SJCRH30 (cell line): ENCODE measurements around the gene ARTN. TPM values are rescaled to one million over a fixed set of nuclear protein-coding genes. Genes with fewer than 3 reads are reported as not detected.

Experiments used
- DNase-seq, 2 experiments: peaks; one replicate each; pipeline ENCODE4 v3.0.0-alpha.2; 2015 to 2020
- H3K27ac ChIP-seq: fragments of 250-450 bp; sonication (Bioruptor Pico); 2 replicates; pipeline ENCODE4 v1.5.1; 2020; ENCODE audit warnings: mild to moderate bottlenecking, moderate library complexity
- H3K27me3 ChIP-seq: fragments of 250-450 bp; sonication (Bioruptor Pico); 2 replicates; pipeline ENCODE4 v1.5.1; 2020; ENCODE audit warnings: mild to moderate bottlenecking, moderate library complexity
- H3K36me3 ChIP-seq: fragments of 250-450 bp; sonication (Bioruptor Pico); 2 replicates; pipeline ENCODE4 v1.5.1; 2020; ENCODE audit warnings: mild to moderate bottlenecking, moderate library complexity
- H3K4me1 ChIP-seq: fragments of 250-450 bp; sonication (Bioruptor Pico); 2 replicates; pipeline ENCODE4 v1.5.1; 2020; ENCODE audit warnings: mild to moderate bottlenecking, moderate library complexity
- H3K4me3 ChIP-seq: fragments of 250-450 bp; sonication (Bioruptor Pico); 2 replicates; pipeline ENCODE4 v1.5.1; 2020; ENCODE audit warnings: mild to moderate bottlenecking, moderate library complexity
- H3K9me3 ChIP-seq: fragments of 250-450 bp; sonication (Bioruptor Pico); replicated peaks from 2 replicates; pipeline ENCODE4 v1.5.1; 2020; ENCODE audit warnings: mild to moderate bottlenecking, moderate library complexity
- total RNA-seq: library from RNA; depleted of rRNA; stranded (reverse); fragments of >200 nt; shearing (Covaris generic); gene quantifications from 2 replicates; pipeline ENCODE4 v1.2.3, GENCODE V29; 2014

The ARTN gene
- total RNA-seq, 1 experiment from 2014 or later: 3.0 TPM

DNA sequence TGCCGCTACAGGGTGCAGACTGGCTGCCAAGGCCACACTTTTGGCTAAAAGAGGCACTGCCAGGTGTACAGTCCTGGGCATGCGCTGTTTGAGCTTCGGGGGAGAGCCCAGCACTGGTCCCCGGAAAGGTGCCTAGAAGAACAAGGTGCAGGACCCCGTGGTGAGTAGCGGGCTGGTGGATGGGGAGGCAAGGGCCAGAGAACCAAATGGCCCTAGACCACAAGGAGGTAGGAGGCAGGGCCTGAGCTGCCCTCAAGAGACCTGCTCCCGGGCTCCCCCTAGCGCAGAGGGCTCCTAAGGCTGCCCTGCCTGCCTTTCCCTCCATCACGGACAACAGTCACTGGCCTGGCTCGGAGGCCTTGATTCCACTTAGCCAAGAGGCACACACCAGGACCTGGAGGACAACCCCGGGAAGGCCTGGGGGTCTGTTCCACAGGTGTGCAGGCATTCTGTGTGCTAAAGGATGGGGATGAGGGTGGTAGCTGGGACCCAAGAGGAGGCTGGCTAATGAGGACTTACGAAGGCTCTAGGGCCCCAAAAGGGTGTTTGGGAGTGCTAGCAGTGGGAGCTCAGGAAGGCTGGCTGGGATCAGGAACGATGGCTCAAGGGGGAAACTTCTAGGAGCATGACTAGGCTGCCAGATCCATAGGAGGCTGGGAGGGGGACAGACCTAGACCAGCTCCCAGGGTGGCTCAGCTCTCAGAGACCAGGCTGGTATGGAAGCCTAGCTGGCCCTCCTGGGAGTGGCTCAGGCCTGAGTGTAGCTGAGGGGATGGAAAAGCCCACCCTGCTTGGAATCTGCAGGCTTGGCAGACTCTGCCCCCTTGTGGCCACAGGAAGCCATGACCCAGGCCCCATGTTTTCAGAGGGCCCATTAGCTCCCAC, 742 bp downstream of the ARTN start:
- Histone ChIP-seq H3K36me3 (no peaks in the 10 kb centered on the region), H3K4me3 (peak overlapping the region; percentile 59), H3K27me3 (no peaks in the 10 kb centered on the region), H3K27ac (no peak overlapping the region), H3K4me1 (peaks cover 21% of the 10 kb centered on the region), H3K9me3 (no peaks in the 10 kb centered on the region)
- DNase-seq: peak; percentile 88 to 95

DNA sequence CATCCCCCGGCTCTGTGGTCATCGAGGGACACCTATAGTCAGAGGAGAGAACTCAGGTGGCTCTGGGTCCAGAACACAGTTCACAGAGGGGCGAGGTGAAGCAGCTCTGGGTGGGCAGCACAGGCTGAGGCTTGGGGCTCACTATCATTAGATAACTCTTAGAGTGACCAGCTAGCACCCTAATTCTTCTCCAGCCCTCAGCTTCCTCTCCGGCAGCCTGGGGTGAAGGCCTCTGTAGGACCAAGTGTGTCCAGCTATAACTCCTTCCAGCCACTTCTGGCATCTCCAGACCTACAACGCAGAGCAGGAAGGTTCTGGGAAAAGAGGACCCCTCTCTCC, 1.4 kb downstream of the ARTN start:
- no peak overlapping the region for H3K4me3 ChIP-seq
- H3K27ac ChIP-seq: no peak overlapping the region
- H3K27me3 ChIP-seq: no peaks in the 10 kb centered on the region

DNA sequence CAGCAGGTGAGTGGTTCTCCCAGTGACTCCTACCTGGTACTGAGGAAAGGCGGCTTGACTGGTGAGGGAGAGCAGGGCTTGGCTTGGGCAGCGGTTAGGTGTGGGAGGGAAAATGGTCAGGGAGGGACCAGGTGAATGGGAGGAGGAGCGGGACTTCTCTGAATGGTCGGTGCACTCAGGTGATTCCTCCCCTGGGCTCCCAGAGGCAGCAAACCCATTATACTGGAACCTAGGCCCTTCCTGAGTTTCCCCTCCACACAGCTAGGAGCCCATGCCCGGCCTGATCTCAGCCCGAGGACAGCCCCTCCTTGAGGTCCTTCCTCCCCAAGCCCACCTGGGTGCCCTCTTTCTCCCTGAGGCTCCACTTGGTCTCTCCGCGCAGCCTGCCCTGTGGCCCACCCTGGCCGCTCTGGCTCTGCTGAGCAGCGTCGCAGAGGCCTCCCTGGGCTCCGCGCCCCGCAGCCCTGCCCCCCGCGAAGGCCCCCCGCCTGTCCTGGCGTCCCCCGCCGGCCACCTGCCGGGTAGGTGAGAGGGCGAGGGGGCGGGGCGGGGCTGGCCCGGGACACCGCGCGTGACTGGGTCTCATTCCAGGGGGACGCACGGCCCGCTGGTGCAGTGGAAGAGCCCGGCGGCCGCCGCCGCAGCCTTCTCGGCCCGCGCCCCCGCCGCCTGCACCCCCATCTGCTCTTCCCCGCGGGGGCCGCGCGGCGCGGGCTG, 2.3 kb downstream of the ARTN start:
- no peaks in the 10 kb centered on the region for H3K36me3 ChIP-seq
- no peak for DNase-seq
- H3K9me3 ChIP-seq: no peaks in the 10 kb centered on the region
- no peak overlapping the region for H3K4me3 ChIP-seq
- H3K4me1 ChIP-seq: peaks cover 14% of the 10 kb centered on the region
- no peak overlapping the region for H3K27ac ChIP-seq
- no peaks in the 10 kb centered on the region for H3K27me3 ChIP-seq

More for the DNA sequence above, 1.4 kb downstream of the ARTN start:
- Histone ChIP-seq H3K36me3 (no peaks in the 10 kb centered on the region), H3K4me1 (peaks cover 21% of the 10 kb centered on the region), H3K9me3 (no peaks in the 10 kb centered on the region)
- no peak for DNase-seq

DNA sequence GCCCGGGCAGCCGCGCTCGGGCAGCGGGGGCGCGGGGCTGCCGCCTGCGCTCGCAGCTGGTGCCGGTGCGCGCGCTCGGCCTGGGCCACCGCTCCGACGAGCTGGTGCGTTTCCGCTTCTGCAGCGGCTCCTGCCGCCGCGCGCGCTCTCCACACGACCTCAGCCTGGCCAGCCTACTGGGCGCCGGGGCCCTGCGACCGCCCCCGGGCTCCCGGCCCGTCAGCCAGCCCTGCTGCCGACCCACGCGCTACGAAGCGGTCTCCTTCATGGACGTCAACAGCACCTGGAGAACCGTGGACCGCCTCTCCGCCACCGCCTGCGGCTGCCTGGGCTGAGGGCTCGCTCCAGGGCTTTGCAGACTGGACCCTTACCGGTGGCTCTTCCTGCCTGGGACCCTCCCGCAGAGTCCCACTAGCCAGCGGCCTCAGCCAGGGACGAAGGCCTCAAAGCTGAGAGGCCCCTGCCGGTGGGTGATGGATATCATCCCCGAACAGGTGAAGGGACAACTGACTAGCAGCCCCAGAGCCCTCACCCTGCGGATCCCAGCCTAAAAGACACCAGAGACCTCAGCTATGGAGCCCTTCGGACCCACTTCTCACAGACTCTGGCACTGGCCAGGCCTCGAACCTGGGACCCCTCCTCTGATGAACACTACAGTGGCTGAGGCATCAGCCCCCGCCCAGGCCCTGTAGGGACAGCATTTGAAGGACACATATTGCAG, 3.0 kb downstream of the ARTN start:
- DNase-seq: no peak
- H3K4me3 ChIP-seq: no peak overlapping the region
- H3K27ac ChIP-seq: no peak overlapping the region
- no peaks in the 10 kb centered on the region for H3K27me3 ChIP-seq
- H3K4me1 ChIP-seq: peaks cover 13% of the 10 kb centered on the region
- no peaks in the 10 kb centered on the region for H3K36me3 ChIP-seq
- H3K9me3 ChIP-seq: no peaks in the 10 kb centered on the region

DNA sequence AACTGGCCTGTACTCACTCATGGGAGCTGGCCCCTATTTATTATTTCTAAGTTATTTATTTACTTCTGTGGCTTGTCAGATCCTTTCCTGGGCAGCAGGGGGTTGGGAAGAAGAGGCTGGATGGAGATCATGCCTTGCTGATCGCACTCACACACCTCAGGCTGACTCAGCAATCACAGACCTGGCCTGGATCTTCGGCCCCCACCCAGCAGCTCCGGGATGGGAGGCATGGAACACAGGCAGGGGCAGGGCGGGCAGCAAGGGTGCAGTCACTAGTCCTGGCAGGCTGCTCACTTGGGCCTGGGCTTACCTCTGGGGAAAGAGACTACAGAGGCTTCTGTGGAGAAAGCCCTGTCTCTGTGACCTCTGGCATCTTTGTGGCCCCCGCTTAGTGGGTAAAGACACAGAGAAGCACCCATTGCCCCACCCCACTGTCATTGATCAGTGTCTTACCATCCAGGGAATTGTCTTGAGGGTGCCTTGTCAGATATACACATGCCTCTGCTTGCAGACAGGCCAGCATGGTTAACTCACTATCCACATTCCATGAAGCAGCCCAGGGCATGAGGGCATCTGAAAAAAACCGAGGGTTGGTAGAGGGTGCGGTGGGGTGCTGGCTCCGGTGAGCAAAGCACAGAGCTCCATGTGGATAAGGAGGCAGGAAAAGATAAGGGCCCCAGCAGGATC, 3.7 kb downstream of the ARTN start:
- Histone ChIP-seq H3K27ac (no peak overlapping the region), H3K9me3 (no peaks in the 10 kb centered on the region), H3K27me3 (no peaks in the 10 kb centered on the region), H3K36me3 (no peaks in the 10 kb centered on the region), H3K4me3 (no peak overlapping the region), H3K4me1 (peaks cover 13% of the 10 kb centered on the region)
- no peak for DNase-seq

DNA sequence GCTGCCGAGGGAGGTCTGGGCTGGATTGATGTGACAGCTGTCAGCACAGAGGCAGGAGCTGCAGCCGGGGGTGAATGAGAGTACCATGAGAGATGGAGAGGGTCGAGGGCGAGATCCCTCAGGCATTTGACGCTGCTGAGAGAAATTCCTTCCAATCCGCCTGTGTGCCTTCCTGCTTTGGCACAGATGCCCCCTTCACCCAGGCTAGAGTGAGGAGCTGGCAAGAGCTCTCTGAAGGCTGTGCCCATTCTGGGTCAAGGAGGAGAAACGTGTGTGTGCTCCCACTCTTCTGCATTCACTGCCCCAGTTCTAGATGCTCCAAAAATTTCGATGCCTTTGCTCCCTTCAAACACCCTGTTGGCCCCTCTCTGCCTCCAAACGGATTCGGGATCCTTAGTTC, 4.8 kb downstream of the ARTN start:
- peaks cover 10% of the 10 kb centered on the region for H3K4me1 ChIP-seq
- no peaks in the 10 kb centered on the region for H3K36me3 ChIP-seq
- H3K27me3 ChIP-seq: no peaks in the 10 kb centered on the region
- H3K27ac ChIP-seq: no peak overlapping the region
- H3K9me3 ChIP-seq: no peaks in the 10 kb centered on the region
- no peak for DNase-seq
- no peak overlapping the region for H3K4me3 ChIP-seq

DNA sequence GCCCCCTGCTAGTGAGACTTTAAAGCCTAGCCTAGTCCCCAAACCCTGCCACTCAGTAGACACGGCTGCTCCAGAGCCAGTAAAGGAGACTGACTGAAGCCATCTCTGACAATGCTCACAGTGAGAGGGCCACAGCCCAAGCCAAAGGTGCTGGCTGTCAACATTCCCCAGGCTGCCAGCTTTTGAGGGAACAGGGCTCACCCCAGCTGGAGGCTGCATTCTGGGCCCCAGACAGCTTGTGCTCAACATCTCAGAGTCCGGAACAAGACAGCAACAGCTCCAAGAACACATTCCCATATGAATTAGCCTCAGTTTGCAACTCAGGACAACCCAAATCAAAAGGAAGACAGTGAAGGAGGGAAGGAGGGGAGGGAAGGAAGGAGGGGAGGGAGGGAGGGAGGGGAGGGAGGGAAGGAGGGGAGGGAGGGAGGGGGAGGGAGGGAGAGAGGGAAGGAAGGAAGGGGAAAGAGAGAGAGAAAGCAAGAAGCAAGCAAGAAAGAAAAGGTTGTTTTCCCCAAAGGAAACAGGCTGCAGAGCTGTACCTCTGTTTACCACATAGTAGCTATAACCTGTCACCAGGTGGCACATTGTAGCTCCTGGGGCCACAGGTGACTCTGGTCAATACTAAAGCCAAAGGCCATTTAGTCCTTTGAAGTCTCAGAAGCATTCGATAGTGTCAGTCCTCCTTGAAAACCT, 5.4 kb downstream of the ARTN start:
- Histone ChIP-seq H3K4me1 (peaks cover 10% of the 10 kb centered on the region), H3K4me3 (no peak overlapping the region), H3K36me3 (no peaks in the 10 kb centered on the region), H3K27me3 (no peaks in the 10 kb centered on the region), H3K27ac (no peak overlapping the region), H3K9me3 (no peaks in the 10 kb centered on the region)
- DNase-seq: no peak

DNA sequence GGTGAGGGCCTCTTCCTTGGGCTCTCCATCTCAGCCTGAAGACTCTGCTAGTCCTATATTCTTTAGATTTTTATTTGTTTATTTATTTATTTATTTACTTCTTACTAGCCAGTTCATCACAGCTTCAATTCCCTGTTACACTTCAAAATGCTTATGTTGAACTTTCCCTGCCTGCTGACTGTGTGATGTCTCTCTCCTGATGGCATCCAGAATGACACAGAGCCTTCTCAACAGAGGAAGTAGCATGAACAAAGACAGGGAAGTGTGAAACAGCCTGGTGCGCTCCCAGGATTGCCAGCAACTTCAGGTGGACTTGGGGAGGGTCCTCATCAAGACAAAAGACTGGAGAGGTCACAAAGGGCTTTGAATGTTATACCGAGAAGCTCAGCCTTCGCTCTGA, 8.8 kb downstream of the ARTN start:
- no peaks in the 10 kb centered on the region for H3K27me3 ChIP-seq
- DNase-seq: no peak
- H3K9me3 ChIP-seq: no peaks in the 10 kb centered on the region
- no peak overlapping the region for H3K27ac ChIP-seq
- no peaks in the 10 kb centered on the region for H3K36me3 ChIP-seq
- H3K4me1 ChIP-seq: no peaks in the 10 kb centered on the region; the same call in 1 of the 2 replicates
- H3K4me3 ChIP-seq: no peak overlapping the region

DNA sequence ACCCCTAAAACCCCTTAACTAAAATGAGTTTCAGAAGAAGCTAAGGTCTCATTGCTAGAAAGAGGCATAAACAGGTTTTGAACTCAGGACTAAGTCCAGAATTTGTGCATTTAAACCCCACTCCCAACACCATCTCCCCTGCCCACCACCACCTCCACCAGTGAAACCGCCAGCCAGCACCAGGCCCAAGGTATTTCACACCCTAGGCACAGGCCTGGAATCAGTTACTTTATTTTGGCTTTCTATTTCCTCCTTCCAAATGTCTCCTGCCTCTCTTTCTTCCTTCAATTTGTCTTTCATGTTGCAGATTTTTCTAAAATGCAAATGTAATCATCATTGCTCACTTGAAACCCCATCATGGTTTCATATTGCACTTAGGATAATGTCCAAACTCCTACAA, 11.3 kb downstream of the ARTN start:
- no peak for DNase-seq
- Histone ChIP-seq H3K27ac (no peak overlapping the region), H3K9me3 (no peaks in the 10 kb centered on the region), H3K36me3 (no peaks in the 10 kb centered on the region), H3K4me3 (no peak overlapping the region), H3K4me1 (no peaks in the 10 kb centered on the region; the same call in 1 of the 2 replicates), H3K27me3 (no peaks in the 10 kb centered on the region)

DNA sequence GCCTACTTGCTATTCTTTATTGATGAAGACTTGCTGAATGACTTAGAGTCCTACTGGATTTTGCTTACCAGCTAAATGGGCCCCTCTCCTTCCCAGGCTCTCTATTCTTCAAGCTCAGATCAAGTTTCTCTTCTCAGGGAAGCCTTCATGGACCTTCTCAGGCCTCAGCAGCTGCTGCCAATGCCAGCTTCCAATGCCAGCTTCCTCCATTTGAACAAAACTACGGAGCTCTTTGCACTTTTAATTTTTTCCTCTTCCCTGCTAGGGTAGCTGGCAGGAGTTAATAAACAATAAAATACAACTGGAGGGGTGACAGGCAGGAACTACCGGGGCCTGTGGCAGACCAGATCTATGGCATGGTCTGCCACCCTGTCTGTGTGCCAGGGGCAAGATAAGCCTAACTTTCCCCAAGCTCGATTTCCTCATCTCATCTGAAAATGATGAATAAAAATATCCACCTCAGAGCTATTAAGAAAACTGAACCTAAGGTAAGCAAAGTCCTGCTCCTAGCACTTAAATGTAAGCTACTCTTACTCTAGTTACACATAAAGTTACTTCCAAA, 12.2 kb downstream of the ARTN start:
- Histone ChIP-seq H3K27ac (no peak overlapping the region; the same call in 1 of the 2 replicates), H3K36me3 (no peaks in the 10 kb centered on the region), H3K4me3 (peak overlapping the region; percentile 69), H3K4me1 (no peaks in the 10 kb centered on the region; the same call in 1 of the 2 replicates), H3K27me3 (no peaks in the 10 kb centered on the region), H3K9me3 (no peaks in the 10 kb centered on the region)
- DNase-seq: no peak

DNA sequence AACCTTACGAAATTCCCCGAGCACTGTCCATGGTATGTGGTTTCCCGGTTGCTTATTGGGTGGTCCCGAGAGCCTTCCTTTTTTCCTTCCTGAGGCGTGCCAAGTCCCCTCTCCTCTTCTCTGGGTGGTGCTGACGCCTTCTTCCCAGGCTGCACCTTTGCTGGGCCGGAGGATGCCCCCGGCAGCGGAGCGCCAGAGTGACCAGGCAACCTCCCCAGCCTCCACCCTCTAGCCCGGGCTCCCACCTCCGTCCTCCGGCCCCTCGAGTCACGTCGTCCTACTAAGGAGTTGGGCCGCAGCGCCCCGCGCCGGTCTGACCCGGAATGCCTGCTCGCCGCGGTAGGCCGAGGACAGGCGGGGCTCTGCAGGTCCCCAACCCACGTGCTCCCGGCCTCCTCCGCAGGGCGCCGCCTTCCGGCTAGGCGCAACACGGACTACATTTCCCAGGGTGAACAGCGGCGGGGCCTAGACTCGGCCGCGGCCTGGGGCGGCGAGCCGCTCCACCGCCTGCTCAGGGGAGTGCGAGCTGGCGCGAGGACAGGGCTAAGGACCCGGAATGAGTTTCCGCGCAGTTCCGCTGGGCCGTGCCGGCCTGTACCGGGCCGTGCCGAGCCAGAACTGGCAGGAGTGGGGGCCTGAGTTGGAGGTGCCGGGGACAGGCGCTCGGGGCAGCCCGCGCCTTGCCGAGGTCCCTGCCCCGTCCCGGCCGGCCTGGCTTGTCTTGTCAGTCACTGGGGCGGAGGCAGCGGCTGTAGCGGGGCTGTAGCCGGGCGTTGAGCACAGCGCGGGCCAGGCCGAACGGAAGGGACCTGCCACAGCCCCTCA, 12.8 kb downstream of the ARTN start, which contains the start of gene IPO13:
IPO13 (plus strand) TSS at position 715 of the 825 bp plus-strand sequence. CDS start 651 bp downstream, outside the sequence.
- no peaks in the 10 kb centered on the region; the same call in 1 of the 2 replicates for H3K4me1 ChIP-seq
- H3K9me3 ChIP-seq: no peaks in the 10 kb centered on the region
- DNase-seq: peak; percentile 98
- peak within 1 kb of the TSS; percentile 69 for H3K4me3 ChIP-seq
- no peaks in the 10 kb centered on the region for H3K36me3 ChIP-seq
- H3K27me3 ChIP-seq: no peaks in the 10 kb centered on the region
- H3K27ac ChIP-seq: peak within 1 kb of the TSS; percentile 99

DNA sequence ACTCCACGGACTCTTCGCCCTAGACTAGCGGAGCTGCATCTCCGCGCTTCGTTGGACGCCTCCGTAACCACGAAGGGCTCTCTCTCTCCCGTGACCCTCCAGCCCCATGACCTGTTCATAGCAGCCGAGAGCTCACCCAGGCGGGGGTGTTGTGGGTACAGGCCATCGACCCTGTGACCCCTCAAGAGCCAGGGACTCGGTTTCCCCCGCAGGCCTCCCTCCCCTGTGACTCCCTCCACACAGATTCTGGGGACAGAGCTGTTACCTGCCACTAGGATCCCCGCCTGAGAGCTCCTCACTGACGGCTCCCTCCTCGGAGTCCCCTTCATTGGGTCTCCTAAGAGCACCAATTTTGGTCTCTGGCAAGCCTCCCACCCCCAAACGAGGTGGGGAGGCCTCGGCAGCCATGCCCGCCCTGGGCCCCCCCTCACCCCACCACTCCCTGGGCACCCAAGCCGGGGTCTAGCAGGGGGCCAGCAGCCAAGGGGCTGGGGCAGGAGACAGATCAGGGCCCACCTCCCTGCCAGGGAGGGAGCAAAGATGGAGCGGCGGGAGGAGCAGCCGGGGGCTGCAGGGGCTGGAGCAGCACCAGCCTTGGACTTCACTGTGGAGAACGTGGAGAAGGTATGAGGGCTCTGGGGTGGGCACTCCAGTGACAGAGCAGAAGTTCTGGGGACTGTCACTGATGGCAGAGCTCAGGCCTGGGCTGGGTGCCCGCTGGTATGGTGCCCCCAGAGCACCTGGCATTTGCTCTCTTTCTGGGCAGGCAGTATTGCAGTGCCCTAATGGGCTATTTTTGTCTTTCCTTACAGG, 13.7 kb downstream of the ARTN start:
- no peaks in the 10 kb centered on the region; the same call in 1 of the 2 replicates for H3K4me1 ChIP-seq
- peak overlapping the region; percentile 69 for H3K4me3 ChIP-seq
- H3K36me3 ChIP-seq: no peaks in the 10 kb centered on the region
- H3K27ac ChIP-seq: peak overlapping the region; percentile 99
- H3K27me3 ChIP-seq: no peaks in the 10 kb centered on the region
- no peaks in the 10 kb centered on the region for H3K9me3 ChIP-seq
- DNase-seq: no peak
